Brain pericyte (primary cell): ENCODE results near the gene STAC3.

Experiments used
- DNase-seq: peaks from one replicate; pipeline ENCODE4 v3.0.0-alpha.2; 2012; ENCODE audit warnings: low read depth, low spot score

Gene STAC3

DNA sequence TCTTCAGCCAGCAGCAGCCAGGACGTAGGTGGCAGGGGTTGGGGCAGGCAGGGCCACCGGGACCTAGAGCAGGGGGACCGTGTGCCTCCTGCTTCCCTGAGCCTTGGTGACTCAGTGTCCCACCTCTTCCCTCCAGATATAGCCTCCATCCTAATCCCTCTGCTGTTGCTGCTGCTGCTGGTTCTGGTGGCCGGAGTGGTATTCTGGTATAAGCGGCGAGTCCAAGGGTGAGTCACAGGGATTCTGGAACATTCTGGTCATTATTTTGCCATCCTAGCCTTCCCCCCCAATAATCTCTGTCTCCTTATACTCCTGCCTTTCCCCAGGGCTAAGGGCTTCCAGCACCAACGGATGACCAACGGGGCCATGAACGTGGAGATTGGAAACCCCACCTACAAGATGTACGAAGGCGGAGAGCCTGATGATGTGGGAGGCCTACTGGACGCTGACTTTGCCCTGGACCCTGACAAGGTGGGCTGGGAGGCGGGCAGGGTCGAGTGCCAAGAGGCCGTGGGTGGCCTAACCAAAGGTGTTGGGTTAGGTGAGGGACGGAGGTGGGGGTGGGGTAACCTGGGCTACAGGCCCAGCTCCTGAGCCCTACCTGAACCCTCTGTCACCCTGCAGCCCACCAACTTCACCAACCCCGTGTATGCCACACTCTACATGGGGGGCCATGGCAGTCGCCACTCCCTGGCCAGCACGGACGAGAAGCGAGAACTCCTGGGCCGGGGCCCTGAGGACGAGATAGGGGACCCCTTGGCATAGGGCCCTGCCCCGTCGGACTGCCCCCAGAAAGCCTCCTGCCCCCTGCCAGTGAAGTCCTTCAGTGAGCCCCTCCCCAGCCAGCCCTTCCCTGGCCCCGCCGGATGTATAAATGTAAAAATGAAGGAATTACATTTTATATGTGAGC, 38.9 kb downstream of the STAC3 start:
- no peak for DNase-seq

DNA sequence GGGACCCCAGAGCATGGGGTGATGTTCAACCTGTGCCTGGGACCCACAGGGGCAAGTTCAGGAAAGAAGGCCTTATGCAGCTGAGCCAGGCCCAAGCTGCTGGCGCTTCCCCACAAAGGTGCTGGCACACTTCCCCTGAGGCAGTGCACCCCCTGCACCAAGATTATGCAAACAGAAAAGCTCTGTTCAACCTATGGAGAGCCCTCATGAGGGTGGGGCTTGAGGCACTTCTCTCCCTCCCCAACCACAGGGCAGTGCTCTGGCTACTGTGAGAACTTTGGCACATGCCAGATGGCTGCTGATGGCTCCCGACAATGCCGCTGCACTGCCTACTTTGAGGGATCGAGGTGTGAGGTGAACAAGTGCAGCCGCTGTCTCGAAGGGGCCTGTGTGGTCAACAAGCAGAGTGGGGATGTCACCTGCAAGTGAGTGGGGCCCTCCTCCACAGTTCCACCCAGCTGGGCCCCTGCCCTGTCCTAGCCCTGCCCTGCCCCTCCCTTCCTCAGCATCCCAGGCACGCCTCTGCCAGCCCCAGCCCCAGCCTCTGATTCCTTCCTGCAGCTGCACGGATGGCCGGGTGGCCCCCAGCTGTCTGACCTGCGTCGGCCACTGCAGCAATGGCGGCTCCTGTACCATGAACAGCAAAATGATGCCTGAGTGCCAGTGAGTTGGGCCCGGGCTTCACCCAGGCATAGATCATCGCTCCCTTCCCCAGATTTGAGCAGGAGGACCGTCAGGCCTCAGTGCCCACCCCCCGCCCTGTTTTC, 39.9 kb downstream of the STAC3 start:
- no peak for DNase-seq

GRCh38 chr12:57210461-57210860, 40.5 kb downstream of the STAC3 start:
- DNase-seq: no peak

DNA sequence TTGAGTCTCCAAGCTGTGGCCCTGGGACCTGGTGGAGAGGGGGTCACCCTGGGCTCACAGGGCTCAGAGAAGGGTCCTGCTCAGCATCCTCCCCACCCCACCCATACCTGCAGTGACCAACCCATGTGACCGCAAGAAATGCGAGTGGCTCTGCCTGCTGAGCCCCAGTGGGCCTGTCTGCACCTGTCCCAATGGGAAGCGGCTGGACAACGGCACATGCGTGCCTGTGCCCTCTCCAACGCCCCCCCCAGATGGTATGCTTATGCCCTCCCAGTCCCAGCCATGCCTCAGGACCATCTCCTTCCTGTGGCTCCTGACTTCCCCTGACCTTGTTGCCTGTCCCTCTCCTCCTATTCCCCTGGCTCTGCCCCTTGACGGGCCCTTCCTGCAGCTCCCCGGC, 41.1 kb downstream of the STAC3 start:
- DNase-seq: no peak

DNA sequence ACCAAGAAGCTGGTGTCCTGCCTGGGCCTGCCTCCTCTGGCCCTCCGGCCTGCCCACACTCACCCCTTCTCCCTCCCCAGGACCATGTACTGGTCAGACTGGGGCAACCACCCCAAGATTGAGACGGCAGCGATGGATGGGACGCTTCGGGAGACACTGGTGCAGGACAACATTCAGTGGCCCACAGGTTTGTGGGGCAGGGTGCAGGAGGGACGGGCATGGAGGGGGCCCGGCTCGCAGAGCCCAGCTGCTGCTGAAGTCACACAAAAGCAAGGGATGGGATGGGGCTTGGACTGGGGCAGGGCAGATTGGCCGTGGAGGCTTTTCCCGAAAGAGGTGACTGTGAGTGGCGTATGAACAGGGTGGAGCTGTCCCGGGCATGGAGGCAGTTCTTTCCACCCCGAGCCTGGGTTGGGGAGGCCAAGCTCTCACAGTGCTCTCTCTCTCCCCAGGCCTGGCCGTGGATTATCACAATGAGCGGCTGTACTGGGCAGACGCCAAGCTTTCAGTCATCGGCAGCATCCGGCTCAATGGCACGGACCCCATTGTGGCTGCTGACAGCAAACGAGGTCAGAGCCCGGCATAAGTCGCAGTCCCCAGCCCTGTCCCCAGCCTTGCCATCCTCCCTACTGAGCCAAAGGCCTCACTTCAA, 42.2 kb downstream of the STAC3 start:
- no peak for DNase-seq

DNA sequence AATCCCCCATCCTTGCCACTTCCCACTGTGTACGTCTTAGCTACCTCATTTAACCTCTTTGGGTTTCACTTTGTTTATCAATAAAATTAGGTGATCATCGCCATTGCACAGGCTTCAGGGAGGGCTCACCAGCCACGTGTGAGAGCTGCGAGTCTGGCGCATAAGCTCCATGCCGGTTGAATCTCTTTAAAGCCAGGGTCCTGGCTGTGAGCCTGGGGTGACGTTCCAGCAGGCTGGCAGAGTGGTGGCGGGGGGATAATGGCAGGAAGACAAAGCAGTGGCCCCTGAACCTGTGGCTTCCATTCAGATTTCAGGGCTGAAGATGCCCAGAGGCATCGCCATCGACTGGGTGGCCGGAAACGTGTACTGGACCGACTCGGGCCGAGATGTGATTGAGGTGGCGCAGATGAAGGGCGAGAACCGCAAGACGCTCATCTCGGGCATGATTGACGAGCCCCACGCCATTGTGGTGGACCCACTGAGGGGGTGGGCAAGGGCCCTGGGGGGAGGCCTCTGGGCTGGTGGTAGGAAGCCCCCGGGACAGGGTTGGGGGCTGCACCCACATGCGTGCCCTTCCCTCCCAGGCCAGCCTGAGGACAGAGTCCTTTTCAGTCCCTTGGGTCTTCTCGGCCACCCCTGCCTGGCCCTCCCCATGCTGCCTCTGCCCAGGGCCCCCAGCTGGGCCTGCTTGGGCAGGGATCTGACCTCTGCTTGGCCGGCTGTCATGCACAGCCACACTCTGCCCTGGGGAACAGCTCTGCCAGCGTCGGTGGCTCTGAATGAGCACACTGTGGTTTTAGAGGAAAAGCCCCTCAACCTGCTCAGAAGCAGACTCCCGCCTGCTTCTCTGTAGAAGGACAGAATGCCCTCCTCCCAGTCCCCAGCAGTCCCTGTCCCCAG, 43.0 kb downstream of the STAC3 start:
- DNase-seq: no peak

DNA sequence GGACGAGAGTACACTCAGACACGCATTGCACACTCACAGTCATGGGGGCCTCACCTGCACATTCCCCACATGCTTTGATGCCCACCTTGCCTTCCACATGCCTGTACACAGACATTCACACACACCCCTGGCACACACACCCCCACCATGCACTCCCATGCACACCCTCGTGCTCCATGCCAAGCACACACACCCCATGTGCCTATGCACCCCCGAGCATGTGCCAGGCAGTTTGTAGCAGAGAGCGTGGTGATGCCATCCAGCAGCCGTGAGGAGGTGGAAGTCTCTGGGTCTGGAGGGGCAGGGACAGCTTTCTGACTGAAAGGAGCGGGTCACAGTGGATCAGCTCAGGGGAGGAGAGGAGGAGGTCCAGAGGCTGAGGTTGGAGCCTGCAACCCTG, 45.1 kb downstream of the STAC3 start:
- no peak for DNase-seq

DNA sequence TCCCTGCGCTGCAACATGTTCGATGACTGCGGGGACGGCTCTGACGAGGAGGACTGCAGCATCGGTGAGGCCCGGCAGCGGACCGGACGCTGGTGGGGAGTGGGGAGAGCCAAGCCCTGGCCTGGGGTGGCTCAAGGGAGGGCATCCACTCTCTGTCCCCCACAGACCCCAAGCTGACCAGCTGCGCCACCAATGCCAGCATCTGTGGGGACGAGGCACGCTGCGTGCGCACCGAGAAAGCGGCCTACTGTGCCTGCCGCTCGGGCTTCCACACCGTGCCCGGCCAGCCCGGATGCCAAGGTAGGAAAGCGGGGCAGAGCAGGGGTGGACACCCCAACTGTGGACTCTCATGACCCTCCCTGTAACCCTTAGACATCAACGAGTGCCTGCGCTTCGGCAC, 45.8 kb downstream of the STAC3 start:
- DNase-seq: no peak

GRCh38 chr12:57204454-57204853, 46.5 kb downstream of the STAC3 start:
- DNase-seq: no peak

GRCh38 chr12:57203791-57204190, 47.2 kb downstream of the STAC3 start:
- no peak for DNase-seq

GRCh38 chr12:57203201-57203600, 47.8 kb downstream of the STAC3 start:
- DNase-seq: no peak

DNA sequence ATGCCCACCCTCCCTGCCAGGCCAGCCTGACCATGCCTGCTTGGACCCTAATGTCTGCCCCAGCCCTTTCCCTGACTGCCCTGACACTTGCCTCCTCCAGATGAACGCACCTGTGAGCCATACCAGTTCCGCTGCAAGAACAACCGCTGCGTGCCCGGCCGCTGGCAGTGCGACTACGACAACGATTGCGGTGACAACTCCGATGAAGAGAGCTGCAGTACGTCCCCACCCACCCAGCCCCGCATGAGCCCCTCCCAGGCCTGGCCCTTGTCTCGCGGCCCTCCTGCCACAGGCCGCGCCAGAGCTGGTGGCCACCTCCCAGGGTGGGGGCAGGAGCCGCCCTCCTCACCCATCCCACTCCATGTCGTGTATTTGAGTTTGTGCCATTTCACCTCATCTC, 48.7 kb downstream of the STAC3 start:
- DNase-seq: no peak

DNA sequence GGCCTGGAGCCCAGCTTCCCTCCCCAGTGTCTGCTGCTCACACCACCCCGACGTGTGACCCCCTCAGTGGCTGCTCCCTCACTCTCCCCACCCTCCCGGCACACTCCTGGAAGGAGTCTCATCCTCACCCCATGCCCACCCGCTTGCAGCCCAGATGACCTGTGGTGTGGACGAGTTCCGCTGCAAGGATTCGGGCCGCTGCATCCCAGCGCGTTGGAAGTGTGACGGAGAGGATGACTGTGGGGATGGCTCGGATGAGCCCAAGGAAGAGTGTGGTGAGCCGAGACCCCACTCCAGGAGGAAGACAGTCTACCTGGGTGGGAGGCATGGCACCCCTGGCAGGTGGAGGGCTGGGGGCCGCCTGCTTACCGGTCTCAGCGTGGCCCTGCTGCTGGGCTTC, 49.4 kb downstream of the STAC3 start:
- DNase-seq: no peak

DNA sequence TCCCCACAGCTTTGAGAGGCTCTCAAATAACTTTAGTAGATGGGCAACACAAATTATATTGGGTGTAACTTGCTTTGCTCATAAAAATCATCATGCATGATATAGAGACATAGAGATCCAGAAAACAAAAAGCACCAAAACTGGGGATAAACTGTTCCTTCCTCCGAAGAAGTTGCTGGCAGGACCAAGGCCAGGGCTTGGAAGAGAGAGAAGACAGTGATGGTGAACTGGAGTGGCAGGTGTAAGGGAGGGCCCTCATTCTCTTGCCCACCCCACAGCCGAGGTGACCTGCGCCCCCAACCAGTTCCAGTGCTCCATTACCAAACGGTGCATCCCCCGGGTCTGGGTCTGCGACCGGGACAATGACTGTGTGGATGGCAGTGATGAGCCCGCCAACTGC, 49.8 kb downstream of the STAC3 start:
- no peak for DNase-seq

GRCh38 chr12:57200497-57200896, 50.5 kb downstream of the STAC3 start:
- no peak for DNase-seq

- DNase-seq: no peak
Observed at GRCh38 chr12:57199191-57199590, 51.8 kb downstream of the STAC3 start.

GRCh38 chr12:57198329-57198728, 52.7 kb downstream of the STAC3 start:
- no peak for DNase-seq

DNA sequence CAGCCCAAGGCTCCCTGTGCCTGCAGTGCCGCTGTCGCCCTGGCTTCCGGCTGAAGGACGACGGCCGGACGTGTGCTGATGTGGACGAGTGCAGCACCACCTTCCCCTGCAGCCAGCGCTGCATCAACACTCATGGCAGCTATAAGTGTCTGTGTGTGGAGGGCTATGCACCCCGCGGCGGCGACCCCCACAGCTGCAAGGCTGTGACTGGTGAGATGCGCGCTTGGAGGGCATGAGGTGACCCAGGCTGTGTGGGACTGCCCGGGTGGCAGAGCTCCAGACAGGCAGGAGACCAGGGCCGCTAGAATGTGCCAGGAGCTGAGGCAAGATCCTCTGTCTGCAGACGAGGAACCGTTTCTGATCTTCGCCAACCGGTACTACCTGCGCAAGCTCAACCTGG, 54.0 kb downstream of the STAC3 start:
- DNase-seq: no peak

- no peak for DNase-seq
Observed at GRCh38 chr12:57196439-57196838, 54.5 kb downstream of the STAC3 start.

- no peak for DNase-seq
Observed at GRCh38 chr12:57195611-57196371, 55.2 kb downstream of the STAC3 start.

- no peak for DNase-seq
Observed at GRCh38 chr12:57195186-57195585, 55.8 kb downstream of the STAC3 start.
